HG03442 (cell line): Measurements from ENCODE around the gene ELF5.

Experiments
- ATAC-seq: cut with Tn5 transposase; IDR thresholded peaks from one replicate; pipeline ENCODE4 v1.9.1; 2021; ENCODE audit warnings: mild to moderate bottlenecking, moderate library complexity; ENCODE audit not compliant: unreplicated experiment

Gene ELF5

DNA sequence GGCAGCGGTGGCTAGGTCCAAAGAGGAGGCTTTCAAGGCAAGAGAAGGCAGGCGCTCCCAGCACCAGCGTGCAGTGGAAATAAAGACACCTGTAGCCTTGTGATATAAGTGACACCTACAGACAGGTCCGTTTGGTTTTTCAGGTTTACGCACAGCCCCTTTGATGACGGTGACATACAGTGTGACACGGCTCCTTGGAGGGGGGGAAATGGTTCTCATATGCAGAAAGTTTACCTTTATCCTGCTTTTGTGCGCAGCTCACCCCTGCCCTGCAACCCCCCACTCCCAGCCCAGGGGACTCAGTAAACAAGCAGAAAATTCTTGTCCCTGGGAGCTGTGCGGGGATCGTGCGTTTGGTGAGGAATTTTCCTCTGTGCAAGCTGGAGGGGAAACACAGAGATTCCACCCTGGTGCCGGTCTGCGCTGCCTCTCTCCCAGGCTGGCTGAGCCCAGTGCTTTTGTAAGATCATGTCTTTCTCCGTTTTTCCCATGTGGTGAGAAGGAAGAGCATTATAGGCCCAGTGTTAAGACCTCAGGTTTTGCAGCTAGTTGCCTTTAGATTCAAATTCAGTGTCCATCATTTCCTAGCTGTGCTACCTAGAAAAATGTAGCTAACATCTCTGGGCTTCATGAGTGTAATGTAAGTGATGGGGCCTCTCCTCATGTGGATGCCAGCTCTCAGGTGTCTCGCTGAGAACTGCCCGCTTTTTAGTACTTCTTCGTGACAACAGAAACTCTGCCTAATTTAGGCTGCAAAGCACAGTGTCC is at the start of gene ELF5:
Gene ELF5, minus strand, starts transcription at position 113 of the 768 bp plus-strand sequence. CDS start 8,045 bp downstream, outside the sequence.
- ATAC-seq, result no peak

DNA sequence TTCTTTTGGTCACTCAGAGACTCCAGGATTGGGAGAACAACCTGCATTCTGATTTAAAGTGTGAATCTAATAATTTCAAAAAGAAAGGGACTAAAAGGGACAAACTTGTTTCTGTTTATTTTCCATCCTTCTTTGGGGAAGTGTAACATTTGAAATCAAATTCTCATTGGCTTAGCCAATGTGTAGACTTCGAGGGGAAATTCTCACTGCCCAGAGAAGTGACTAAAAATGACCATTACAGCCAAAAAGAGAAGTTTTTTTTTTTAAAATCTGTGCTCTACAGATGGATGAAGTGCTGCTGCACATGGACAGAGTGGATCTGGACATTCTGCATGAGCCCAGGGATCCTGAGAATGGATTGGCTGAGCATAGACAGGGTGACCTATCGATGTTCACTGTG is 49.4 kb upstream of the ELF5 start:
- ATAC-seq, result no peak

DNA sequence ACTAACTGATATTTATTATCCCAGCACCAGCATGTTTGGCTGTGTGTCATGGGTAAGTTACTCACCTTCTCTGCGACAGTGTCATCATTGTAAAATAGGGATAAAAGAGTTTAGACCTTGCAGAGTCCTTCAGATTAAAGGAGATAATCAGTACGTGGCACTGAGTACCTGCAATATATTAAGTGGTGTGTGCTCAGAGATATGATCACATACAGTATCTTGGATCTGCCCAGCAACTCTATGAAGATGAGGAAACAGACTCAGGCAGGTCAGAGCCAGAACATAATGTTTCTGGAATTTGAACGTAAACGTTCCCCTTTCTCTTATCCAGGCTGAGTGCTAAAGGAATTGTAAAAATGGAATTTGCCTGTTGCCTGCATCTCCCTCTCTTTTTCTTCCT is 46.9 kb upstream of the ELF5 start:
- ATAC-seq, result no peak

GRCh38 chr11:34558673-34559072 is 45.1 kb upstream of the ELF5 start:
- ATAC-seq, result no peak

DNA sequence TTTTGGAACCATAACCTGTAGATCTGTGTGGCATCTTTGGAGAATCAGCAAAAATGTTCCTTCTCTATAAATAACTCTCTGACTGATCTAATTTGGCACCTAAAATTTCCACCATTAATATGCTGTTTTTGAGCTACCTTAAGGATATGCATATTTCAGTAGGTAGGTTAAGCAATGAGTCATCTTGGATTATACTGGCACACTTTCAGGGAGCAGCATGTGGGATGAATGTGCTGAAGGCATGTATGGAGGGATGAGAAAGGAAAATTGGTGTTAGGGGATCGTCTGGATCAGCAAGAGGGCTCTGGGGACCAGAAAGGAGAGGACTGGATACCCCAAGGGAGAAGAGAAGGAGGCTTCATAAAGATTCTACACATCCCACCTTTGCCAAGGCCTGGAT is 44.6 kb upstream of the ELF5 start:
- ATAC-seq, result no peak

- ATAC-seq, result no peak
These were observed 38.7 kb upstream of the ELF5 start for GRCh38 chr11:34552270-34552669.

DNA sequence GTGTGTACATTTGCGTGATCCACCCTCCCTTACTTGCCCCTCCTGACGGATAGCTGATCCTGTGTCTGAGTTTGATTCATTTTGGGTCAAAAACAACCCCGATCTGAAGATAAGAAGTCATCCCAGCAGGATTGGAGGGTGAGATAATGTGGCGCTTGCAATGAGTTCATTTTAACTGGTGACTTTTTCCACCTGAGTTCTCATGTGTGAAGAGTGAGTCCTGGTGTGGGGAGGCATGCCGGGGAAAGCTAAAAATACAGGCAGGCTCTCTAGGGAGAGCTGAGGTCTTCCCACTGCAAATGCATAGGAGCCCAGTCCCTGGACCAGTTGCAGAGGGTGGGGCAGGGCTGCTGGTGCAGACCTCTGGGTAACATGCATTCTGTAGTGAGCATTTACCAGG is 35.7 kb upstream of the ELF5 start:
- ATAC-seq, result no peak

DNA sequence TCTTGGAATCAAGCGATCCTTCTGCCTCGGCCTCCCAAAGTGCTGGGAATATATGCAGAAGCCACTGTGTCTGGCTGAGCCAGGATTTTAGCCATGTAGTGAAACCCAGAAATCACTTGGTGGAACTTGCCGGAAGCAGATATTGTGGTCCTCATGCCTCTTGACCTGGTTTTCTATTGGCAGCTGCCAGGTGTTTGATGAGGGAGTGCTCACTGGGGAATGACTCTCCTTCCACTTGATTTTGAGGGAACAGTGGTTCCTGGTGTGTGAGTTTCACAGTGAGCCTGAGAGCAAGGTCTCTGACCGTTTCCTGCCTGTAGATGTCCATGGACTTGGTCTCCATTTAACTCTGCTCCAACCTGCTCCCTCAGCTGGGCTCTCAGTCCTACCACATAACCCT is 34.7 kb upstream of the ELF5 start:
- ATAC-seq, result no peak

- no peak for ATAC-seq
These were observed 33.1 kb upstream of the ELF5 start for GRCh38 chr11:34546511-34547209.

- no peak for ATAC-seq
These were observed 28.5 kb upstream of the ELF5 start for GRCh38 chr11:34542089-34542488.

DNA sequence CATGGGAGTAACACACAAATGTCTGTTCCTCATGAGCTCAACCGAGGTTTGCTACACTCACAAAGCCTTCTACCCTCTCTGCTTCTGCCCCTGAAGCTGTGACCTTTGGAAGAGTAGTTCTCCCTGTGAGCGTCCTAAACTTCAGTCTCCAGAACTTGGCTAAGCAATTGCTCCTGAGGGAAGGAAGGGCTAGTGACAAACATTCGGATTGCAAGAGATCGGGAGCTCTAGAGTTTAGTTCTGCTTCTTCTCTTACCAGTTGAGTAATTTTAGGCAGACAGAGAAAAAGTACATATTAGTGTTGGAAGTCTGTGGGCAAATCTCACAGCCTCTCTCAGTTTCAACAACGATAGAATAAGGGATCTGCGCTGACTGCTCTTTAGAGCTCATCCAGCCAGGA is 27.3 kb upstream of the ELF5 start:
- ATAC-seq, result no peak

DNA sequence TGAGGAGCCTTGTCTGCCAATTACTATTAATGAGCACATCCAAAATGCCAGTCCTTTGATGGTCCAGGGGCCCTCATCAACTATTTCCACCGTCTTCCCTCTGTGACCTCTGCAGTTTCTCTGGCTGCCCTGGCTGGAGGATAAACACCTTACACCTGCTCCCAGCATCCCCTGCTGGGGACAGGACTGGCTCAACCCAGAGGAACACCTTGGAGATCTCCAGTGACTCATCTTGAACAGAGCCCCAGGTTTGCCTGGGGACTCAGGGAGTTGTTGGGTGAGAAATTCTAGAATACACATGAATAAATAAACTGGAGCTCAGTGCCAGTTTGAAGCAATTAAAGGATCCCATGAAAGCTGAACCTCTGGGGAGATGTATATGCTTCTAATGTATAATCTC is 24.0 kb upstream of the ELF5 start:
- no peak for ATAC-seq

- ATAC-seq, result no peak
These were observed 22.5 kb upstream of the ELF5 start for GRCh38 chr11:34536056-34536455.

DNA sequence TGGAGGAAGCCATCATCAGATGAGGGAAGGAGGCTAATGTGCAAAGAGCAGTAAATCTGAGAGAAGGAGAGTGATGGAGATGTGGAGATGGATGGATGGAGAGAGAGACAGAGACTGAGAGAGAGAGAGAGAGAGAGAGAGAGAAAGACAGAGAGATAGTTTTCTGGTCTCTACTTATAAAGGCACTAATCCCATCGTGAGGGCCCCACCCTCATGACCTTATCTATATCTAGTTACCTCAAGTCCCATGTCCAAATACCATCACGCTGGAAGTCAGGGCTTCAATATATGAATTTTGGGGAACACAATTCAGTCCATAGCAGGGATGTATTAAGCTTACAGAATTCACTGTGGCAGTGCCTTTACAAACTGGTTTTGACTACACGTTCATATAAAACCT is 21.2 kb upstream of the ELF5 start:
- ATAC-seq, result no peak

- ATAC-seq, result no peak
These were observed 18.1 kb upstream of the ELF5 start for GRCh38 chr11:34531663-34532062.

- no peak for ATAC-seq
These were observed 17.1 kb upstream of the ELF5 start for GRCh38 chr11:34530545-34531234.

DNA sequence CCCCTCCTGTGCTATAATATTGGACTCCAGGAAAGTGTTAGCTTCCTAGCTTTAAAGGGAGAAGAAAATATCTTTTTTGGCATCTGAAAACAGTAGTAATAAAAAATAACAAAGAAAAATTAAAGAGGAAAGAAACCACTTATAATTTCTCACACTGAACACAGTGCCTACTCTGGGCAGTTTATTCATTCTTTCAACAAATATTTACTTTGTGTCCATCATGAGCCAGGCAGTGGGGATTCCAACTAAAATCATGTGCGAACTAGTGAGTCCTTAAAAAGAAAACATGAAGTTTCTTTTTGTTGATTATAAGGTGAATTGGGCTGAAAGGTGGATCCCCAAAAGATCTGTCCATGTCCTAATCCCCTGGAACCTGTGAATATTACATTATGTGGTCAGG is 16.0 kb upstream of the ELF5 start:
- no peak for ATAC-seq

DNA sequence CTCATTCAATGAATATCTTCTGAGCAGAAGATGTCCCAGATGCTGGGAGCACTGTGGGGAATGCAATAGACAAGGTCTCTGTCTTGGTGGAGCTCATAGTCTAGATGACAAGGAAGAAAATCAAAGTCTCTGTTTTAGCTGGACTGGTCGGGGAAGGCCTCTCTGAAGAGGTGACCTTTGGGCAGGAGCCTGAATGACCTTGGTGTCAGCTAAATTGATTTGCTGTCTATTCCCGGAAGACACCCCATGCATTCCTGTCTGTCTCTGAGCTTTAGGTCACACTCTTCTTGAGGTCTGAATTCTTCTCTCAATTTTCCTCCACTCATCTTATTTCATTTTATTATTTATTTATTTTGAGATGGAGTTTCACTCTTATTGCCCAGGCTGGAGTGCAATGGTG is 14.5 kb upstream of the ELF5 start:
- ATAC-seq, result no peak

- ATAC-seq, result no peak
These were observed 12.5 kb upstream of the ELF5 start for GRCh38 chr11:34525888-34526657.

GRCh38 chr11:34525098-34525497 is 11.5 kb upstream of the ELF5 start:
- no peak for ATAC-seq

DNA sequence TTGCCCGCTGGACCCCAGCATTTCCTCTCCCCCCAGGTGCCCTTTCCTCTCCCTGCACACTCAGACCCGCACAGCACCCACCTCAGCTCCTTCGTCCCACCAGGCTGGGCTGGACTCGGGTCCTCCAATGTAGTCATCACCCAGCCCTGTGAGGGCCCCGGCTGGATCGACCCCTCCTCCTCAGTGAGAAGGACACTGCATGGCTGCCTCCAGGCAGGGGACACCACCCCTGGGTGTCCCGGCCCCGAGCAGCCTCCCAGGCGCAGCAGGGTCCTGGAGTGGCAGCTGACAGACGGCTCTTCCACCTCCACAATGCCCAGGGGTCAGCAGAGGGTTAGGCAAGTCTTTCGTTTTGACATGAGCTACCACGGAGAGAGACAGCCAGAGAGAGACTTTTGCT is 11.1 kb upstream of the ELF5 start:
- no peak for ATAC-seq
